ENCODE measurements around the gene FAM171A1. TPM values are rescaled to one million over a fixed set of nuclear protein-coding genes. Genes with fewer than 3 reads are reported as not detected.

Gene FAM171A1
- total RNA-seq, 1 donor, result 25.0 TPM

DNA sequence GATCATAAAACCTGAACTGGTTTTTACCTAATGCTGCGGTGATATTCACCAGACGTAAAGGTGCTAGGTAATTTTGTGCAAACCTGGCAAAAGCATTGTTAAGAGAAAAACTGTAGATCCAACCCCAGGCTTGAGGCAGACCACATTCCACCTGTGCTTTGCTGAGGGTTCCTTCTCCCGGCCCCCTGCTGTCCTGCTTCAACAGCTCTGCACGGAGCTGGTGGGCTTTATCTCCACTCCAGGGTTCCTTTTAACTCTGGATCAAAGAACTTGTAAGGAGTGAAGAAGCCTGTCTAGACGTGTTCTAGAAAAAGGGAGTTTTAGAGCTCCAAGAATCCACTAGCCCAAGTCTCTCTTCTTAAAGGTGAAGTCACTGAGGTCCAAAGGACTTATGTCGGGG lies 115.1 kb downstream of the FAM171A1 start:
- Histone ChIP-seq H3K79me2 (ENCODE audit: insufficient read depth, low read length) (peaks cover 8% of the 10 kb centered on the region), H3K27me3 (ENCODE audit: insufficient read depth, low read length) (no peaks in the 10 kb centered on the region), H3K4me2 (ENCODE audit: insufficient read depth, low read length) (no peak overlapping the region), H3K36me3 (ENCODE audit: insufficient read depth, low read length) (no peaks in the 10 kb centered on the region), H4K20me1 (ENCODE audit: insufficient read depth, low read length) (peaks cover 3% of the 10 kb centered on the region), H3K27ac (ENCODE audit: low read depth, low read length) (no peak overlapping the region), H3K4me3 (ENCODE audit: insufficient read depth, low read length) (no peak overlapping the region), H2AFZ (ENCODE audit: low read length) (no peak overlapping the region), H3K9me3 (ENCODE audit: low read depth, low read length) (no peaks in the 10 kb centered on the region), H3K4me1 (ENCODE audit: insufficient read depth, low read length) (no peaks in the 10 kb centered on the region)
- TF ChIP-seq, protein P1, sequence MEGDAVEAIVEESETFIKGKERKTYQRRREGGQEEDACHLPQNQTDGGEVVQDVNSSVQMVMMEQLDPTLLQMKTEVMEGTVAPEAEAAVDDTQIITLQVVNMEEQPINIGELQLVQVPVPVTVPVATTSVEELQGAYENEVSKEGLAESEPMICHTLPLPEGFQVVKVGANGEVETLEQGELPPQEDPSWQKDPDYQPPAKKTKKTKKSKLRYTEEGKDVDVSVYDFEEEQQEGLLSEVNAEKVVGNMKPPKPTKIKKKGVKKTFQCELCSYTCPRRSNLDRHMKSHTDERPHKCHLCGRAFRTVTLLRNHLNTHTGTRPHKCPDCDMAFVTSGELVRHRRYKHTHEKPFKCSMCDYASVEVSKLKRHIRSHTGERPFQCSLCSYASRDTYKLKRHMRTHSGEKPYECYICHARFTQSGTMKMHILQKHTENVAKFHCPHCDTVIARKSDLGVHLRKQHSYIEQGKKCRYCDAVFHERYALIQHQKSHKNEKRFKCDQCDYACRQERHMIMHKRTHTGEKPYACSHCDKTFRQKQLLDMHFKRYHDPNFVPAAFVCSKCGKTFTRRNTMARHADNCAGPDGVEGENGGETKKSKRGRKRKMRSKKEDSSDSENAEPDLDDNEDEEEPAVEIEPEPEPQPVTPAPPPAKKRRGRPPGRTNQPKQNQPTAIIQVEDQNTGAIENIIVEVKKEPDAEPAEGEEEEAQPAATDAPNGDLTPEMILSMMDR (IDR thresholded peaks at IDR 0.05; ENCODE audit: extremely low read depth, low read depth, low read length), result no peak
- no peak for DNase-seq (ENCODE audit: insufficient read length, low spot score, missing footprints)

DNA sequence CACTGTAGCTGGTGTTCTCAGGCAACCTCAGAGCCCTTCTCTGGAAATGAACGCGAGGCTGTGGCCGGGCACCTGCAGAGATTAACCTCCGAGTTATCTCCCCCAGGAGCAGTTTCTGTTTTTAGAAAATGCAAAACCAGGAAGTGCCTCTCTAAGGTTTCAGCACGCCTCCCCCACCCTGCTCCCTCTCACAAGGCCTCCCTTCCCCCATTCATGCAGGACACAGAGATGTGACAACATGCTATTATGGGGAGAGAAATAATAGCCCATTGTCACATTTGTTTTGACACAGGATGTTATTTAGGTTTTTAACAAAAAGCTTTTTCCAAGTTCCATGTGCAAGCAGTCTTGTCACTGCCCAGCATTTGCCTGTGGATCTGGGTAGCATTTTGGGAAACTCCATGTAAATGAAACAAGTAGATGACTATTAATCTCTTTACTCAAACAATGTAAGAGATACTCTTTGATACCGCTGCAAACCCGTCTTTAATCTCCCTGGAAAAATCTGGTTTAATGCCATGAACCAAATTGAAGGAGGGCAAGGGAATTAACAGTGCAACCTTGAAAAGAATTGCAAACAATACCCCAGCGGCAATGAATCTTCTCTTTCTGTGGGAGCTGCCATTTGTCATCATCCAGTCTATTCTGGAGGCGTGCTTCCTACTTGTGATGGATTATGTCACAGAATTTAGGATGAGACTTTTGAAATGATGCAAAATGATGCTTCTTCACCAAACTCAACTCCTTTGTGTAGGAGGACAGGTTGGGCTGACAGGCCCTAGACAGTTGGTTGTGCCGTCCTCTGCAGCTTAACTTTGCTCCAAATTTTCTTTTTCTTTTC lies 116.1 kb downstream of the FAM171A1 start:
- Histone ChIP-seq H3K4me3 (ENCODE audit: insufficient read depth, low read length) (no peak overlapping the region), H3K36me3 (ENCODE audit: insufficient read depth, low read length) (no peaks in the 10 kb centered on the region), H3K79me2 (ENCODE audit: insufficient read depth, low read length) (peaks cover 8% of the 10 kb centered on the region), H3K27me3 (ENCODE audit: insufficient read depth, low read length) (no peaks in the 10 kb centered on the region), H3K27ac (ENCODE audit: low read depth, low read length) (no peak overlapping the region), H3K9me3 (ENCODE audit: low read depth, low read length) (no peaks in the 10 kb centered on the region), H4K20me1 (ENCODE audit: insufficient read depth, low read length) (peaks cover 3% of the 10 kb centered on the region), H3K4me2 (ENCODE audit: insufficient read depth, low read length) (no peak overlapping the region), H2AFZ (ENCODE audit: low read length) (no peak overlapping the region), H3K4me1 (ENCODE audit: insufficient read depth, low read length) (no peaks in the 10 kb centered on the region)
- no peak for DNase-seq (ENCODE audit: insufficient read length, low spot score, missing footprints)
- TF ChIP-seq, protein P1 (IDR thresholded peaks at IDR 0.05; ENCODE audit: extremely low read depth, low read depth, low read length), result no peak

DNA sequence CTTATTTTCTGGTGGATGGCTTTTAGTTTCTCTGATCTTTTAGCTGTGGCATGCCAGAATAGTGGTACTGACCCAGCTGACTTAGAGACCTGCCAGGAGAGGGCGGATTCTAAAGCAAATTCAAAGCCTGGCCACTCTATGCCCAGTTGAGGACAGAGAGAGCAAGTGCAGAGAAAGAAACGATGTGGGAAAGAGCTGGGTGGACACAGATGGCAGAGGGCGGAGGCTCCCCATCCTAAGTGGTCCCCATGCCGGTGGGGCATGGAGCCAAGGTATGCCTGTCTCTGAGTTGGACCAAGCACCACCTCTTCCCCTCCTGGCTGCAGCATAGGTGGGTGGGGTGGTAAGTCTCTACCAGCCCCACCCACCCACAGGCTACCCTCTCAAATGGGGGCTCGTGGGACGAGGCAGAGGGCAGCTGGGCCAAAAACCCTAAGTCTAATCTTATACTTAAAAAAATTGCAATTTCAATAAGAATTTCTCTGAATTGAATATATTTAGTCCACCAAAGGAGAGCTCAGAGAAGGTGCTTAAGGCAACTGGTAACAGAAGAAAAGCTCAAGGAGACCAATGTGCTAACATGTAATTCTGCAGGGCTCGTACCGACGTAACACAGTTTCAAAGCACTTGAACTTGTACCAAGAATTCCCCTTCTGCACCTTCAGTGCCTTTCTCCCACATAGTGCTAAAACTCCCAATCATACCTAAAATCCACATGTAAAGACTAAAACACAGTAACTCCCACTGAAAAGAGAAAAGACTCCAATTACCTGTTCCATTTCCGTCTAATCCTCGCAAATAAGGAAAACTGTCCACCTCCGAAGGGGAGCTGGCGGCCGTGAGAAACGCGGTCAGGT lies 116.9 kb downstream of the FAM171A1 start:
- no peak overlapping the region for H3K4me2 ChIP-seq (ENCODE audit: insufficient read depth, low read length)

More for the DNA sequence above, 116.9 kb downstream of the FAM171A1 start:
- no peaks in the 10 kb centered on the region for H3K9me3 ChIP-seq (ENCODE audit: low read depth, low read length)
- no peaks in the 10 kb centered on the region for H3K4me1 ChIP-seq (ENCODE audit: insufficient read depth, low read length)
- H2AFZ ChIP-seq (ENCODE audit: low read length), result no peak overlapping the region
- no peak overlapping the region for H3K27ac ChIP-seq (ENCODE audit: low read depth, low read length)
- H3K4me3 ChIP-seq (ENCODE audit: insufficient read depth, low read length), result no peak overlapping the region
- peaks cover 3% of the 10 kb centered on the region for H4K20me1 ChIP-seq (ENCODE audit: insufficient read depth, low read length)
- no peaks in the 10 kb centered on the region for H3K36me3 ChIP-seq (ENCODE audit: insufficient read depth, low read length)
- H3K79me2 ChIP-seq (ENCODE audit: insufficient read depth, low read length), result peaks cover 8% of the 10 kb centered on the region
- H3K27me3 ChIP-seq (ENCODE audit: insufficient read depth, low read length), result no peaks in the 10 kb centered on the region
- TF ChIP-seq, protein P1 (IDR thresholded peaks at IDR 0.05; ENCODE audit: extremely low read depth, low read depth, low read length), result no peak
- DNase-seq (ENCODE audit: insufficient read length, low spot score, missing footprints), result no peak

Data from osteoblast (primary cell).